Gastrocnemius medialis (tissue), 4 donors: ENCODE measurements around the gene SCAF11.

Experiments used
- POLR2A ChIP-seq, 2 donors: fragments of 450-650 bp; IDR thresholded peaks; one replicate each; pipeline ENCODE4 v1.6.1; 2017; ENCODE audit warnings: antibody characterized with exemption in 2 of 2, mild to moderate bottlenecking in 2 of 2, moderate library complexity in 2 of 2
- TF ChIP-seq, protein P1 (sequence below), 5 experiments: fragments of 450-650 bp in 3 of 5; fragments of 200-600 bp in 2 of 5; sonication (generic) in 2 of 5; IDR thresholded peaks in 4 of 5; conservative IDR thresholded peaks in 1 of 5; 1 replicate in 4 of 5; 2 replicates in 1 of 5; pipeline ENCODE4 v1.5.1; 2016 to 2019; ENCODE audit warnings: antibody characterized with exemption in 5 of 5, mild to moderate bottlenecking in 3 of 5, moderate library complexity in 3 of 5

DNA sequence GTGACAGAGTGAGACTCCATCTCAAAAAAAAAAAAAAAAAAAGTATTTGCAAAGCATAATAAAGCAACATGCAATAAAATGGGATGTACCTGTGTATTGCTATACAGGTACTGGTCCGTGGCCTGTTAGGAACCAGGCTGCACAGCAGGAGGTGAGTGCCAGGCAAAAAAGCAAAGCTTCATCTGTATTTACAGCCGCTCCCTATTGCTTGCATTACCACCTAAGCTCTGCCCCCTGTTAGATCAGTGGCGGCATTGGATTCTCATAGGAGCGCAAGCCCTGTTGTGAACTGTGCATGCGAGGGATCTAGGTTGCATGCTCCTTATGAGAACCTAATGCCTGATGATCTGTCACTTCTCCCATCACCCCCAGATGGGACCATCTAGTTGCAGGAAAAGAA, 113.3 kb downstream of the SCAF11 start:
- TF ChIP-seq, protein P1, sequence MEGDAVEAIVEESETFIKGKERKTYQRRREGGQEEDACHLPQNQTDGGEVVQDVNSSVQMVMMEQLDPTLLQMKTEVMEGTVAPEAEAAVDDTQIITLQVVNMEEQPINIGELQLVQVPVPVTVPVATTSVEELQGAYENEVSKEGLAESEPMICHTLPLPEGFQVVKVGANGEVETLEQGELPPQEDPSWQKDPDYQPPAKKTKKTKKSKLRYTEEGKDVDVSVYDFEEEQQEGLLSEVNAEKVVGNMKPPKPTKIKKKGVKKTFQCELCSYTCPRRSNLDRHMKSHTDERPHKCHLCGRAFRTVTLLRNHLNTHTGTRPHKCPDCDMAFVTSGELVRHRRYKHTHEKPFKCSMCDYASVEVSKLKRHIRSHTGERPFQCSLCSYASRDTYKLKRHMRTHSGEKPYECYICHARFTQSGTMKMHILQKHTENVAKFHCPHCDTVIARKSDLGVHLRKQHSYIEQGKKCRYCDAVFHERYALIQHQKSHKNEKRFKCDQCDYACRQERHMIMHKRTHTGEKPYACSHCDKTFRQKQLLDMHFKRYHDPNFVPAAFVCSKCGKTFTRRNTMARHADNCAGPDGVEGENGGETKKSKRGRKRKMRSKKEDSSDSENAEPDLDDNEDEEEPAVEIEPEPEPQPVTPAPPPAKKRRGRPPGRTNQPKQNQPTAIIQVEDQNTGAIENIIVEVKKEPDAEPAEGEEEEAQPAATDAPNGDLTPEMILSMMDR (IDR thresholded peaks at IDR 0.05 in 4 of 5, conservative IDR thresholded peaks at IDR 0.05 in 1 of 5): no peak
- no peak for TF ChIP-seq POLR2A (IDR thresholded peaks at IDR 0.05)
